HUDEP-2 (cell line): ENCODE measurements around the gene PTGES3L.
"Not testable (repeated sequence)": the region's sequence is repeated elsewhere in the genome, so short reads cannot be mapped to it uniquely, and the experiment has no call there.

Experiments
- DNase-seq, 76 experiments: peaks; one replicate each; lab custom pipeline; 2025; ENCODE audit not compliant: unreplicated experiment in 76 of 76; lab: John Stamatoyannopoulos, UW

The PTGES3L gene

GRCh38 chr17:43014649-43015542 is 35.0 kb upstream of the PTGES3L start:
- no peak for DNase-seq

- DNase-seq: no peak
Measured at GRCh38 chr17:43014020-43014648, 34.3 kb upstream of the PTGES3L start.

- no peak for DNase-seq
Measured at GRCh38 chr17:43013296-43013695, 33.4 kb upstream of the PTGES3L start.

GRCh38 chr17:43011728-43012472 is 32.0 kb upstream of the PTGES3L start:
- DNase-seq: peak in 59 of 76 experiments; percentile 11 to 73 (median 35)

GRCh38 chr17:43010667-43011308 is 30.9 kb upstream of the PTGES3L start:
- DNase-seq: peak in 18 of 76 experiments; percentile 4 to 37 (median 24)

- peak in 72 of 76 experiments; percentile 20 to 84 (median 70) for DNase-seq
Measured at GRCh38 chr17:43006639-43007551, 27.0 kb upstream of the PTGES3L start, which contains the start of gene IFI35. TSS of gene IFI35 (plus strand) at chr17:43006784. CDS start at chr17:43006948, 164 bp downstream.

- peak in 2 of 76 experiments; percentile 21 to 23 for DNase-seq
Measured at GRCh38 chr17:43003542-43004172, 23.8 kb upstream of the PTGES3L start.

GRCh38 chr17:43000894-43001293 is 21.0 kb upstream of the PTGES3L start:
- DNase-seq: not testable (repeated sequence)

GRCh38 chr17:42999003-42999525 is 19.2 kb upstream of the PTGES3L start:
- DNase-seq: no peak

GRCh38 chr17:42997984-42998938 is 18.4 kb upstream of the PTGES3L start, which contains the start of gene RPL27:
TSS of gene RPL27 (plus strand) at chr17:42998419. CDS start at chr17:42998751, 332 bp downstream.
- DNase-seq: peak in 75 of 76 experiments; percentile 47 to 100 (median 97)

- peak in 1 of 76 experiments; percentile 41 for DNase-seq
Measured at GRCh38 chr17:42997390-42997983, 17.6 kb upstream of the PTGES3L start.

- DNase-seq: not testable (repeated sequence)
Measured at GRCh38 chr17:42993913-42994312, 14.0 kb upstream of the PTGES3L start.

GRCh38 chr17:42992872-42993271 is 13.0 kb upstream of the PTGES3L start:
- no peak for DNase-seq

- DNase-seq: no peak
Measured at GRCh38 chr17:42991471-42991870, 11.6 kb upstream of the PTGES3L start.

- DNase-seq: no peak
Measured at GRCh38 chr17:42989726-42990652, 10.1 kb upstream of the PTGES3L start.

- no peak for DNase-seq
Measured at GRCh38 chr17:42989141-42989540, 9.3 kb upstream of the PTGES3L start.
